Nephron (organoid): ENCODE data around the gene CETN2.

Experiments
- H3K27ac Mint-ChIP-seq, 3 experiments: 2 replicates each; pipeline ENCODE4 v1.8.0; 2020; ENCODE audit warnings: mixed read lengths in 3 of 3, mild to moderate bottlenecking in 2 of 3, moderate library complexity in 1 of 3
- H3K27me3 Mint-ChIP-seq: 2 replicates; pipeline ENCODE4 v1.8.0; 2021; ENCODE audit warnings: low read depth, mild to moderate bottlenecking, moderate library complexity, mixed read lengths
- H3K36me3 Mint-ChIP-seq: 2 replicates; pipeline ENCODE4 v1.8.0; 2020; ENCODE audit warnings: low read depth, mixed read lengths
- H3K4me1 Mint-ChIP-seq: 2 replicates; pipeline ENCODE4 v1.8.0; 2020; ENCODE audit warnings: mixed read lengths
- H3K4me3 Mint-ChIP-seq, 3 experiments: 2 replicates each; pipeline ENCODE4 v1.8.0; 2020; ENCODE audit warnings: mild to moderate bottlenecking in 3 of 3, mixed read lengths in 3 of 3, moderate library complexity in 2 of 3
- H3K9me3 Mint-ChIP-seq: 2 replicates; pipeline ENCODE4 v1.8.0; 2020; ENCODE audit warnings: mixed read lengths
- TF ChIP-seq, protein P1 (sequence below), 3 experiments: fragments of 200-600 bp; sonication (generic); IDR thresholded peaks; one replicate each; pipeline ENCODE4 v1.5.0; 2021; ENCODE audit warnings: antibody characterized with exemption in 3 of 3; ENCODE audit not compliant: unreplicated experiment in 3 of 3

CETN2 gene

DNA sequence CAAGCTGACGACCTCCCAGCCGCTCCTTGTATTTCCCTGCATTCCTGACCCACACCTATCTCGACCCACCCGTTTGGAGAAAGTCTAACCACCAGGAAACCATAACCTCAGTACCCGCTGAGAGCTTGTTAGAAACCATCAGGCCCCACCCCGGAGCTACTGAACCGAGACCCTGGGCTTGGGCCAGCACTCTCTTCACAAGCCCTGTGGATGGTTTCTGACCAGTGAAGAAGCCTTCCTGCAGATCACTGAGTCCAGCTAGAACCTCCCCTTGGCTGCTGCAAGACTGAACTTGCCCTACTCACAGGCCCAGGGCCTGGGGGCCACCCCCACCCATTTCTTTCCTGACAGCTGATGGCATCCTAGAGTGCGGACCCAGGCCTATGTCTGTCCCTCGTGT, 40.7 kb upstream of the CETN2 start:
- Mint-ChIP-seq H3K36me3 (peaks cover 43% of the 10 kb centered on the region), H3K9me3 (peaks cover 23% of the 10 kb centered on the region), H3K4me1 (no peaks in the 10 kb centered on the region), H3K4me3 (no peak overlapping the region), H3K27ac (no peak overlapping the region), H3K27me3 (no peaks in the 10 kb centered on the region)
- TF ChIP-seq, protein P1, sequence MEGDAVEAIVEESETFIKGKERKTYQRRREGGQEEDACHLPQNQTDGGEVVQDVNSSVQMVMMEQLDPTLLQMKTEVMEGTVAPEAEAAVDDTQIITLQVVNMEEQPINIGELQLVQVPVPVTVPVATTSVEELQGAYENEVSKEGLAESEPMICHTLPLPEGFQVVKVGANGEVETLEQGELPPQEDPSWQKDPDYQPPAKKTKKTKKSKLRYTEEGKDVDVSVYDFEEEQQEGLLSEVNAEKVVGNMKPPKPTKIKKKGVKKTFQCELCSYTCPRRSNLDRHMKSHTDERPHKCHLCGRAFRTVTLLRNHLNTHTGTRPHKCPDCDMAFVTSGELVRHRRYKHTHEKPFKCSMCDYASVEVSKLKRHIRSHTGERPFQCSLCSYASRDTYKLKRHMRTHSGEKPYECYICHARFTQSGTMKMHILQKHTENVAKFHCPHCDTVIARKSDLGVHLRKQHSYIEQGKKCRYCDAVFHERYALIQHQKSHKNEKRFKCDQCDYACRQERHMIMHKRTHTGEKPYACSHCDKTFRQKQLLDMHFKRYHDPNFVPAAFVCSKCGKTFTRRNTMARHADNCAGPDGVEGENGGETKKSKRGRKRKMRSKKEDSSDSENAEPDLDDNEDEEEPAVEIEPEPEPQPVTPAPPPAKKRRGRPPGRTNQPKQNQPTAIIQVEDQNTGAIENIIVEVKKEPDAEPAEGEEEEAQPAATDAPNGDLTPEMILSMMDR (IDR thresholded peaks at IDR 0.05; ENCODE audit: unreplicated experiment in 3 of 3): no peak

- Mint-ChIP-seq H3K4me3 (no peak overlapping the region), H3K27me3 (no peaks in the 10 kb centered on the region), H3K4me1 (no peaks in the 10 kb centered on the region), H3K9me3 (peaks cover 19% of the 10 kb centered on the region), H3K36me3 (peaks cover 50% of the 10 kb centered on the region), H3K27ac (no peak overlapping the region)
- TF ChIP-seq, protein P1 (IDR thresholded peaks at IDR 0.05; ENCODE audit: unreplicated experiment in 3 of 3): no peak
These were observed 39.4 kb upstream of the CETN2 start for GRCh38 chrX:152869972-152870371.

DNA sequence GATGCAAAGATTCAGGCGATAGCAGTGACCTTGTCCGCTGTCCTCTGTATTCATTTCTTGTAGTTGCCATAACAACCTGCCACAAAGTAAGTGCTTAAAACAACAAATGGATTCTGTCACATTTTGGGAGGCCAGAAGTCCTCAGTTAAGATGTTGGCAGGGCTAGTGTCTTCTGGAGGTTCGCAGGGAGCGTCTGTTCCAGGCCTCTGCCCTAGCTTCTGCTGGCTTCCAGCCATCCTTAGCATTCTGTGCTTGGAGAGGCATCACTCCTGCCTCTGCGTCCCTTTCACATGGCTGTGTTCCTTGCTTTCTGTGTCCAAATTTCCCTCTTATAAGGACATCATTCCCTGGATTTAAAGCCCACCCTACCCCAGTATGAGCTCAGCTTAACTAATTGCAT, 35.8 kb upstream of the CETN2 start:
- Mint-ChIP-seq H3K27me3 (no peaks in the 10 kb centered on the region), H3K27ac (no peak overlapping the region), H3K36me3 (peaks cover 60% of the 10 kb centered on the region), H3K4me3 (no peak overlapping the region), H3K4me1 (no peaks in the 10 kb centered on the region), H3K9me3 (peaks cover 17% of the 10 kb centered on the region)
- TF ChIP-seq, protein P1 (IDR thresholded peaks at IDR 0.05; ENCODE audit: unreplicated experiment in 3 of 3): no peak

GRCh38 chrX:152865232-152865920, 34.8 kb upstream of the CETN2 start:
- TF ChIP-seq, protein P1 (IDR thresholded peaks at IDR 0.05; ENCODE audit: unreplicated experiment in 3 of 3): no peak
- H3K27ac Mint-ChIP-seq: no peak overlapping the region
- H3K4me3 Mint-ChIP-seq: no peak overlapping the region
- peaks cover 20% of the 10 kb centered on the region for H3K9me3 Mint-ChIP-seq
- H3K4me1 Mint-ChIP-seq: no peaks in the 10 kb centered on the region
- no peaks in the 10 kb centered on the region for H3K27me3 Mint-ChIP-seq
- peaks cover 60% of the 10 kb centered on the region for H3K36me3 Mint-ChIP-seq

GRCh38 chrX:152861826-152862225, 31.3 kb upstream of the CETN2 start:
- Mint-ChIP-seq H3K27ac (no peak overlapping the region), H3K4me3 (no peak overlapping the region), H3K36me3 (peaks cover 67% of the 10 kb centered on the region), H3K27me3 (no peaks in the 10 kb centered on the region), H3K4me1 (no peaks in the 10 kb centered on the region), H3K9me3 (peaks cover 11% of the 10 kb centered on the region)
- TF ChIP-seq, protein P1 (IDR thresholded peaks at IDR 0.05; ENCODE audit: unreplicated experiment in 3 of 3): no peak

DNA sequence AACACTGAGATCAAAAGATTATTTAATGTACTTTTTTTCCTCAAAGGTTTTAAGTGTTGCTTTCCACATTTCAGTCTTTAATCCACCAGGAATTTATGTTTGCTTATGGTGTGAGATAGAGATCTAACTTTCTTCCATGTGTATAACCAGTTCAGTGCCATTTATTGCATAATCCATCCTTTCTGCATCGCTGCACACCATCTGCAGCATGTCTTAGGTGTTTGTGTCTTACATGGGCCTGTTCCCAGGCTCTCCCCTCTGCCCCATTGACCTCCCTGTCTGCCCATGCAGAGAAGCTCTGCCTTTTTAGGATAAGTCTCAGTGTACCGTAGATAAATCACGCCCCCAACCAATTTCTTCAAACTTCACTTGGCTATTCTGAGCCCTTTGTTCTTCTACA, 30.6 kb upstream of the CETN2 start:
- H3K4me1 Mint-ChIP-seq: no peaks in the 10 kb centered on the region
- peaks cover 68% of the 10 kb centered on the region for H3K36me3 Mint-ChIP-seq
- H3K9me3 Mint-ChIP-seq: peaks cover 11% of the 10 kb centered on the region
- TF ChIP-seq, protein P1 (IDR thresholded peaks at IDR 0.05; ENCODE audit: unreplicated experiment in 3 of 3): no peak
- peak overlapping the region in 2 of 3 experiments; percentile 25 to 49 for H3K27ac Mint-ChIP-seq
- no peak overlapping the region for H3K4me3 Mint-ChIP-seq
- no peaks in the 10 kb centered on the region for H3K27me3 Mint-ChIP-seq
